SU-DHL-6 (cell line): ENCODE data around the gene LDB2.

ENCODE experiments used
- H2AFZ ChIP-seq: fragments of 200-600 bp; sonication (generic); 2 replicates; pipeline ENCODE4 v1.6.1; 2014; ENCODE audit warnings: low read depth, mild to moderate bottlenecking, moderate library complexity, mixed read lengths, antibody characterized with exemption, low read length; ENCODE audit not compliant: severe bottlenecking
- H3F3A ChIP-seq: fragments of 200-600 bp; shearing (Covaris generic); 2 replicates; pipeline ENCODE4 v1.6.0; 2016; ENCODE audit warnings: antibody characterized with exemption, mild to moderate bottlenecking; ENCODE audit not compliant: insufficient read depth
- H3K27ac ChIP-seq: fragments of 200-600 bp; sonication (generic); 2 replicates; pipeline ENCODE4 v1.5.1; 2016; ENCODE audit warnings: low read depth, mild to moderate bottlenecking, low read length, moderate library complexity, mixed read lengths
- H3K27me3 ChIP-seq: fragments of 200-600 bp; sonication (generic), shearing (Covaris generic); 2 replicates; pipeline ENCODE4 v1.6.0; 2014; ENCODE audit warnings: mild to moderate bottlenecking, low read length
- H3K36me3 ChIP-seq: fragments of 200-600 bp; sonication (generic); 2 replicates; pipeline ENCODE4 v1.6.1; 2014; ENCODE audit warnings: mild to moderate bottlenecking, low read length, mixed read lengths
- H3K4me2 ChIP-seq: fragments of 300-600, 200-600 bp; shearing (Covaris generic), sonication (generic); 2 replicates; pipeline ENCODE4 v1.6.0; 2014; ENCODE audit warnings: low read length, low read depth, mild to moderate bottlenecking; ENCODE audit not compliant: poor library complexity, severe bottlenecking
- H3K4me3 ChIP-seq: fragments of 200-600 bp; sonication (generic); 2 replicates; pipeline ENCODE4 v1.5.1; 2014; ENCODE audit warnings: antibody characterized with exemption, low read length, mild to moderate bottlenecking, mixed read lengths; ENCODE audit not compliant: insufficient read depth, poor library complexity, severe bottlenecking
- H3K79me2 ChIP-seq: fragments of 200-600 bp; sonication (generic); 2 replicates; pipeline ENCODE4 v1.6.1; 2014; ENCODE audit warnings: mild to moderate bottlenecking, low read length, moderate library complexity; ENCODE audit not compliant: insufficient read depth
- H3K9ac ChIP-seq: fragments of 200-600 bp; sonication (generic); 2 replicates; pipeline ENCODE4 v1.7.0; 2014; ENCODE audit warnings: mild to moderate bottlenecking, low read length
- H3K9me2 ChIP-seq: fragments of 200-600 bp; sonication (generic); replicated peaks from 2 replicates; pipeline ENCODE4 v1.6.1; 2014; ENCODE audit warnings: low read length; ENCODE audit not compliant: insufficient read depth
- H3K9me3 ChIP-seq: fragments of 200-600 bp; sonication (generic); 2 replicates; pipeline ENCODE4 v1.6.1; 2014; ENCODE audit warnings: low read length, mixed read lengths; ENCODE audit not compliant: insufficient read depth
- H4K20me1 ChIP-seq: fragments of 200-600 bp; sonication (generic); 2 replicates; pipeline ENCODE4 v1.6.1; 2014; ENCODE audit warnings: low read depth, mild to moderate bottlenecking, antibody characterized with exemption, low read length, moderate library complexity, mixed read lengths
- CTCF ChIP-seq: fragments of 200-600 bp; sonication (generic); IDR thresholded peaks from one replicate; pipeline ENCODE4 v1.5.1; 2017; ENCODE audit warnings: antibody characterized with exemption, mild to moderate bottlenecking, low read length, moderate library complexity; ENCODE audit not compliant: insufficient read depth, poor library complexity, severe bottlenecking
- EZH2phosphoT487 ChIP-seq: fragments of 200-600 bp; sonication (generic), shearing (Covaris generic); conservative IDR thresholded peaks from 2 replicates; pipeline ENCODE4 v1.6.1; 2018; ENCODE audit warnings: mild to moderate bottlenecking, antibody characterized with exemption, low read length, moderate library complexity, mixed read lengths

Gene LDB2

DNA sequence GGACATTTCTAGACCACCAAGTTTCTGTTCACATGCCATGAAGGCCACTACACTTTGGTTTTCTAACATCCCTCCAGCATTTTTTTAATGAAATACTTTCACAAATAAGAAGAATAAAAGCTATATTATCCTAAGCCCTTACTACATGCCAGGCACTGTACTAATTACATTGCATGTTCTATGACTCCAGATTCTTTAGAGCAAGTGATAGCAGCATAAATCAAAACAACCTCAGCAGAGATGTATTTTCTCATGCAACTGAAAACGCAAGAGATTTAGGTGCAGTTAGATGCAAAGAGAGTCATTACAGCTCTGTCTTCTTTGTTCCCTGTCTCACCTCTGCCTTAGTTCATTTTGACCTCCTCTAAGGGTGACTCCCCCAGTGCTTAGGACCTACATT is 230.0 kb downstream of the LDB2 start:
- Histone ChIP-seq H3K9me2 (no peaks in the 10 kb centered on the region), H2AFZ (no peak overlapping the region)
- TF ChIP-seq CTCF = no peak
- no peak for TF ChIP-seq EZH2phosphoT487

DNA sequence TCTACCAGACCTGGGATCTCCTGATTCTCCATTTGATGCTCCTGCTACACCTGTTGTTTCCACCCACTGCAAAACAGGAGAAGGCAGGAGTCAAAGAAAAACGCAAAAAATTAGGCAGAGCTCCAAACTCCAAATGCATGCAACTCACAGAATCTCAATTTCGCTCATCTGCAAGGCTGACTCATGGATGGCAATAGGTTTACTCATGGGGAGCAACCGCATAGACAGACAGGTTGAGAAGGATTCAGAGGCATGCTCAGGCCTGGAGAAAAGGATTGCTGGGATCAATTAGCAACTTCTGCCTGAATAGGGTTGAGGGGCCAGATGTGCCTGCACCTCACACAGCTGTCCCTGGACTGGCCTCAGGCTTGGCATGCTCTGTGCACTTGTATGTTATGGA is 231.0 kb downstream of the LDB2 start:
- no peak overlapping the region for H2AFZ ChIP-seq
- H3K9me2 ChIP-seq = no peaks in the 10 kb centered on the region
- no peaks in the 10 kb centered on the region for H4K20me1 ChIP-seq
- no peaks in the 10 kb centered on the region for H3F3A ChIP-seq
- H3K27me3 ChIP-seq = no peaks in the 10 kb centered on the region
- no peak overlapping the region for H3K9ac ChIP-seq
- no peaks in the 10 kb centered on the region for H3K9me3 ChIP-seq
- H3K4me2 ChIP-seq = no peak overlapping the region
- H3K36me3 ChIP-seq = no peaks in the 10 kb centered on the region
- H3K79me2 ChIP-seq = no peaks in the 10 kb centered on the region
- H3K27ac ChIP-seq = no peak overlapping the region
- TF ChIP-seq CTCF = no peak
- no peak for TF ChIP-seq EZH2phosphoT487
- H3K4me3 ChIP-seq = no peak overlapping the region

More for the DNA sequence above, 230.0 kb downstream of the LDB2 start:
- Histone ChIP-seq H4K20me1 (no peaks in the 10 kb centered on the region), H3K9ac (no peak overlapping the region), H3K9me3 (no peaks in the 10 kb centered on the region), H3K4me3 (no peak overlapping the region), H3K4me2 (no peak overlapping the region), H3K27me3 (no peaks in the 10 kb centered on the region), H3K27ac (no peak overlapping the region), H3K79me2 (no peaks in the 10 kb centered on the region), H3F3A (no peaks in the 10 kb centered on the region), H3K36me3 (no peaks in the 10 kb centered on the region)

DNA sequence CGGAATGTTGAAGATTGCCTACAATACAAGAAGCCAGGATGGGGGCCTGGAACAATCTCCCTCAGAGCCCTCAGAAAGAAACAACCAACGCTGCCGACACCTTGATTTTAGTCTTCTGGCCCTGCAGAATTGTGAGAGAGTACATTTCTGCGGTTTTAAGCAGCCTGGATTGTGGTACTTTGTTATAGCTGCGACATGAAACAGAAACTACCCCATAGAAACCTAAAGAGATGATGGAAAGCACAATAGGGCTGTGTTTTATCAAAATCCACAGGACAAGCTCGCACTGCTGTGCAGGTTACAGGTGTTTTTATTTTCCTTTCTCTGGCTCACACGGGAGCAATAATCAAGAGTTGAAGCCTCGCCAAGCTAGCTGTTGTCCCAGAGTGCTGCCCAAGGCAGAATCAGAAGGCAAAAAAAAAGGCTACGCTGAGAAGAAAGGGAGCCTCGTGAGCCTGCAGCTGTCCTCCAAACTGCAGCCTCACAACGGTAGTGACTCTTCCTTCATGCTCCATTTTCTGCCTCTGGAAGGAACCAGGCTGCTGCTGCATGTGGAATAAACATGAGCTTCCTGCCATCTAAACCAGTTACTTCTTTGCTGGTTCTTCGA is 232.4 kb downstream of the LDB2 start:
- Histone ChIP-seq H2AFZ (no peak overlapping the region), H3F3A (no peaks in the 10 kb centered on the region), H3K9me3 (no peaks in the 10 kb centered on the region), H3K36me3 (no peaks in the 10 kb centered on the region), H3K79me2 (no peaks in the 10 kb centered on the region), H3K27me3 (no peaks in the 10 kb centered on the region), H3K27ac (no peak overlapping the region), H3K9me2 (no peaks in the 10 kb centered on the region), H3K4me2 (no peak overlapping the region), H4K20me1 (no peaks in the 10 kb centered on the region), H3K4me3 (no peak overlapping the region), H3K9ac (no peak overlapping the region)
- TF ChIP-seq EZH2phosphoT487 (no peak), CTCF (no peak)

DNA sequence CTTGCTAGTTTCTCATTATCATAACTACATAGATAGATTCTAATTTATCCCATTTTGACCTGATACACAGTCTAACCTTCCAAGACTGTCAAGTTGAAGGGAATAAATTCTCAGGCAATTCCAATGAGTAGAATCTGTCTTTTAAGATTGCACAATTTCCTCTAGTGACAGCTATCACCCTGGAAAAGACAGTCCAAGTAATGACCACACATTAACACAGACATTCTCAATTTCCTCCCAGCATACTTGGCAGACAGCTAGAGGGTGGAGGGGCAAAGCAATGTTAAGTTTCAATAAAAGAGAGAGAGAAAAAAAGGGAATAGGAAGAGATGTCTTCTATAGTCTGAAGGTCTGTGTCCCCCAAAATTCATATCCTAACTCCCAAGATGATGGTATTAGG is 234.7 kb downstream of the LDB2 start:
- Histone ChIP-seq H3K27me3 (no peaks in the 10 kb centered on the region), H3K79me2 (no peaks in the 10 kb centered on the region), H4K20me1 (no peaks in the 10 kb centered on the region), H3K27ac (no peak overlapping the region), H2AFZ (no peak overlapping the region), H3K9me2 (no peaks in the 10 kb centered on the region), H3F3A (no peaks in the 10 kb centered on the region), H3K4me2 (no peak overlapping the region), H3K36me3 (no peaks in the 10 kb centered on the region), H3K9ac (no peak overlapping the region), H3K9me3 (no peaks in the 10 kb centered on the region), H3K4me3 (no peak overlapping the region)
- TF ChIP-seq CTCF (no peak), EZH2phosphoT487 (no peak)
